ENCODE results near the gene RFC1.

Gene RFC1

GRCh38 chr4:39383690-39384089 lies 17.5 kb upstream of the RFC1 start:
- no peak for TF ChIP-seq FOXP2 (optimal IDR thresholded peaks at IDR 0.05; ENCODE audit: borderline replicate concordance, extremely low read depth, extremely low read length, insufficient read depth)
- no peak for TF ChIP-seq SIN3A (IDR thresholded peaks at IDR 0.05; ENCODE audit: borderline replicate concordance, insufficient read depth, low read length)
- TF ChIP-seq, protein P1, sequence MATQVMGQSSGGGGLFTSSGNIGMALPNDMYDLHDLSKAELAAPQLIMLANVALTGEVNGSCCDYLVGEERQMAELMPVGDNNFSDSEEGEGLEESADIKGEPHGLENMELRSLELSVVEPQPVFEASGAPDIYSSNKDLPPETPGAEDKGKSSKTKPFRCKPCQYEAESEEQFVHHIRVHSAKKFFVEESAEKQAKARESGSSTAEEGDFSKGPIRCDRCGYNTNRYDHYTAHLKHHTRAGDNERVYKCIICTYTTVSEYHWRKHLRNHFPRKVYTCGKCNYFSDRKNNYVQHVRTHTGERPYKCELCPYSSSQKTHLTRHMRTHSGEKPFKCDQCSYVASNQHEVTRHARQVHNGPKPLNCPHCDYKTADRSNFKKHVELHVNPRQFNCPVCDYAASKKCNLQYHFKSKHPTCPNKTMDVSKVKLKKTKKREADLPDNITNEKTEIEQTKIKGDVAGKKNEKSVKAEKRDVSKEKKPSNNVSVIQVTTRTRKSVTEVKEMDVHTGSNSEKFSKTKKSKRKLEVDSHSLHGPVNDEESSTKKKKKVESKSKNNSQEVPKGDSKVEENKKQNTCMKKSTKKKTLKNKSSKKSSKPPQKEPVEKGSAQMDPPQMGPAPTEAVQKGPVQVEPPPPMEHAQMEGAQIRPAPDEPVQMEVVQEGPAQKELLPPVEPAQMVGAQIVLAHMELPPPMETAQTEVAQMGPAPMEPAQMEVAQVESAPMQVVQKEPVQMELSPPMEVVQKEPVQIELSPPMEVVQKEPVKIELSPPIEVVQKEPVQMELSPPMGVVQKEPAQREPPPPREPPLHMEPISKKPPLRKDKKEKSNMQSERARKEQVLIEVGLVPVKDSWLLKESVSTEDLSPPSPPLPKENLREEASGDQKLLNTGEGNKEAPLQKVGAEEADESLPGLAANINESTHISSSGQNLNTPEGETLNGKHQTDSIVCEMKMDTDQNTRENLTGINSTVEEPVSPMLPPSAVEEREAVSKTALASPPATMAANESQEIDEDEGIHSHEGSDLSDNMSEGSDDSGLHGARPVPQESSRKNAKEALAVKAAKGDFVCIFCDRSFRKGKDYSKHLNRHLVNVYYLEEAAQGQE (IDR thresholded peaks at IDR 0.05; ENCODE audit: insufficient read depth in 1 of 2, low read depth in 2 of 2, low read length in 2 of 2), result no peak
- no peak for TF ChIP-seq TAF1 (IDR thresholded peaks at IDR 0.05; ENCODE audit: borderline replicate concordance, insufficient read depth, low read length)
- TF ChIP-seq POLR2AphosphoS5 (IDR thresholded peaks at IDR 0.05; ENCODE audit: low read depth, low read length), result no peak

- TF ChIP-seq POLR2AphosphoS5 (IDR thresholded peaks at IDR 0.05; ENCODE audit: low read depth, low read length) (no peak), FOXP2 (optimal IDR thresholded peaks at IDR 0.05; ENCODE audit: borderline replicate concordance, extremely low read depth, extremely low read length, insufficient read depth) (no peak), SIN3A (IDR thresholded peaks at IDR 0.05; ENCODE audit: borderline replicate concordance, insufficient read depth, low read length) (no peak), TAF1 (IDR thresholded peaks at IDR 0.05; ENCODE audit: borderline replicate concordance, insufficient read depth, low read length) (no peak)
- TF ChIP-seq, protein P1 (IDR thresholded peaks at IDR 0.05; ENCODE audit: insufficient read depth in 1 of 2, low read depth in 2 of 2, low read length in 2 of 2), result no peak
Measured at GRCh38 chr4:39375478-39375877, 9.3 kb upstream of the RFC1 start.

DNA sequence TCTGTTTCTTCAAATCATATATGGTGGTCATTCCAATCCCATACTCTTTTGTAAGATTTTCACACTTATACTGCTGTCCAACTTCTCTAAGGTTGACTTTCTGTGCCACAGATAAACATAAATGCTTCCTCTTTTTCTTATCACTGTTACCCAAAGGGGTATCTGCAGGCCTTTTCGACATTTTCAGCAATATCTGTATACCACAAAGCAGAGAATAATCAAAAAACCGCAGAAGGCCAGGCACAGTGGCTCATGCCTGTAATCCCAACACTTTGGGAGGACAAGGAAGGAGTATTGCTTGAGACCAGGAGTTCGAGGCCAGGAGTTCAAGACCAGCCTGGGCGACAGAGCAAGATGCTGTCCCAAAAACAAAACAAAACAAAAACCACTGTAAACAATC lies 3.1 kb upstream of the RFC1 start:
- TF ChIP-seq, protein P1 (IDR thresholded peaks at IDR 0.05; ENCODE audit: insufficient read depth in 1 of 2, low read depth in 2 of 2, low read length in 2 of 2), result no peak
- TF ChIP-seq TAF1 (IDR thresholded peaks at IDR 0.05; ENCODE audit: borderline replicate concordance, insufficient read depth, low read length), result no peak
- no peak for TF ChIP-seq POLR2AphosphoS5 (IDR thresholded peaks at IDR 0.05; ENCODE audit: low read depth, low read length)
- no peak for TF ChIP-seq FOXP2 (optimal IDR thresholded peaks at IDR 0.05; ENCODE audit: borderline replicate concordance, extremely low read depth, extremely low read length, insufficient read depth)
- TF ChIP-seq SIN3A (IDR thresholded peaks at IDR 0.05; ENCODE audit: borderline replicate concordance, insufficient read depth, low read length), result no peak

DNA sequence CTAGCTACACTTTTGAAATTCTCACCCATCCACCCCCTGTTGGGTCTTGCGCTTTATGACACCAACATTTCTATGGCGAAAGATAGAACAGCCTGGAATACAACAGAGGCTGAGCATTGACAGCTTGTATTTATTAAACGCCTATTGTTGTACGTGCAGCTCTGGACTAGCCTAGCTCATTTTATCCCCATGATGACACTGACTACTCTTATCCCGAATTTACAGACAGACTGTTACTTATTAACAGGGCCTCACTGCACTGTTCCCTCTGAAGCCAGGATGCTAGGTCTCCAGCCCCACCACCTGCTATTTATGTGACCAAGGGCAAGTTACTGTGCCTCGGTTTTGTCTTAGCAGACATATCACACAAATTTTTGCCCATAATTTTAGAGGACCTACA lies 1.0 kb upstream of the RFC1 start:
- TF ChIP-seq, protein P1 (IDR thresholded peaks at IDR 0.05; ENCODE audit: insufficient read depth in 1 of 2, low read depth in 2 of 2, low read length in 2 of 2), result no peak
- TF ChIP-seq TAF1 (IDR thresholded peaks at IDR 0.05; ENCODE audit: borderline replicate concordance, insufficient read depth, low read length) (no peak), SIN3A (IDR thresholded peaks at IDR 0.05; ENCODE audit: borderline replicate concordance, insufficient read depth, low read length) (no peak), POLR2AphosphoS5 (IDR thresholded peaks at IDR 0.05; ENCODE audit: low read depth, low read length) (no peak), FOXP2 (optimal IDR thresholded peaks at IDR 0.05; ENCODE audit: borderline replicate concordance, extremely low read depth, extremely low read length, insufficient read depth) (no peak)

- TF ChIP-seq, protein P1 (IDR thresholded peaks at IDR 0.05; ENCODE audit: insufficient read depth in 1 of 2, low read depth in 2 of 2, low read length in 2 of 2), result no peak
- TF ChIP-seq FOXP2 (optimal IDR thresholded peaks at IDR 0.05; ENCODE audit: borderline replicate concordance, extremely low read depth, extremely low read length, insufficient read depth), result no peak
- TF ChIP-seq SIN3A (IDR thresholded peaks at IDR 0.05; ENCODE audit: borderline replicate concordance, insufficient read depth, low read length), result no peak
- TF ChIP-seq POLR2AphosphoS5 (IDR thresholded peaks at IDR 0.05; ENCODE audit: low read depth, low read length), result no peak
- no peak for TF ChIP-seq TAF1 (IDR thresholded peaks at IDR 0.05; ENCODE audit: borderline replicate concordance, insufficient read depth, low read length)
Measured at GRCh38 chr4:39365360-39365759, 802 bp downstream of the RFC1 start.
